ENCODE measurements around the gene OCEL1. TPM values are rescaled to one million over a fixed set of nuclear protein-coding genes. Genes with fewer than 3 reads are reported as not detected.

Gene OCEL1
- total RNA-seq, 1 donor from 2014 or later = 10.4 TPM

DNA sequence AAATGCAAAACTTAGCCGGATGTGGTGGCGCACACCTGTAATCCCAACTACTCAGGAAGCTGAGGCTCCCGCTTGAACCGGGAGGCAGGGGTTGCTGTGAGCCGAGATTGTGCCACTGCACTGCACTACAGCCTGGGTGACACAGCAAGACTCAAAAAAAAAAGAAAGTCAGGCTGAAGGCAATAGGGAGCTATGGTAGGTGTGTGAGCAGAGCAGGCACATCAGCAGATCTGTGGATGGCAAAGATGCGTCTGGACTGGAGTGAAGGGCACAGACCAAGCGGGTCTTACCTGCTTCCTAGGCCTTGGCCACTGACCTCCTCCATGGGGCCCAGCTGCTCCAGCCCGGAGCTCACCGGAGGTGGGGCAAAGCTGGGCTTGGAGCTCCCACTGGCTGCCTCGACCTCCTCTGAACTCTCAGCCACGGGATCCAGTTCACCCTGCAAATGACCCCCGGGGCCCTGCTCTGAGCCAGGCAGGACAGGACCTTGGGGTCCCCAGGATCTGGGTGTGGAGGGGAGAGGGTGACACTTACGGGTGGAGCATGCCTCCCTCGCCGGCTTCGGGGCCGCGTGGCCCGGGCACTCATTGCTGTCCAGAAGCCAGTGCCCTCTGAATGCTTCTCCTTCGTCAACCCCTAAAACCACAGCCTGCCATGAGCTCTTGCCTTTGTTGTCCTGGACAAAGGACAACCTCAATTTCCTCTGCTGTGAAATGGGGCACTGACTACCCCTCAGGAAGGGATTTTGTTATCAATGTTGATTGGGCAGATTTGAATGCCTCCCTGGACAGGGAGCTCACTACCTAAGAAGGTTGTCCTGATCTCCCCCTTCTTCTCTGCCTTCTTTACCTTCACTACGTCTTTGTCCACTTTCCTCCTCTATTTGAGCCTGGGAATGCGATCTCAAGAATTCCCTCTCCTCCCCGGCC is 38.0 kb downstream of the OCEL1 start:
- no peak overlapping the region for H3K27ac Mint-ChIP-seq (ENCODE audit: unreplicated experiment)
- no peak overlapping the region for H3K4me3 Mint-ChIP-seq

GRCh38 chr19:17264641-17264979 is 38.6 kb downstream of the OCEL1 start, which contains the start of gene USHBP1:
USHBP1 (minus strand) TSS chr19:17264745; CDS start chr19:17264299, 446 bp downstream.
- Mint-ChIP-seq H3K4me1 (peaks cover 20% of the 10 kb centered on the region), H3K9me3 (peaks cover 5% of the 10 kb centered on the region), H3K27ac (ENCODE audit: unreplicated experiment) (no peak within 1 kb of the TSS), H3K36me3 (ENCODE audit: low read depth) (no peaks in the 10 kb centered on the region), H3K4me3 (no peak within 1 kb of the TSS), H3K27me3 (ENCODE audit: low read depth) (peaks cover 5% of the 10 kb centered on the region)
- TF ChIP-seq, protein P1, sequence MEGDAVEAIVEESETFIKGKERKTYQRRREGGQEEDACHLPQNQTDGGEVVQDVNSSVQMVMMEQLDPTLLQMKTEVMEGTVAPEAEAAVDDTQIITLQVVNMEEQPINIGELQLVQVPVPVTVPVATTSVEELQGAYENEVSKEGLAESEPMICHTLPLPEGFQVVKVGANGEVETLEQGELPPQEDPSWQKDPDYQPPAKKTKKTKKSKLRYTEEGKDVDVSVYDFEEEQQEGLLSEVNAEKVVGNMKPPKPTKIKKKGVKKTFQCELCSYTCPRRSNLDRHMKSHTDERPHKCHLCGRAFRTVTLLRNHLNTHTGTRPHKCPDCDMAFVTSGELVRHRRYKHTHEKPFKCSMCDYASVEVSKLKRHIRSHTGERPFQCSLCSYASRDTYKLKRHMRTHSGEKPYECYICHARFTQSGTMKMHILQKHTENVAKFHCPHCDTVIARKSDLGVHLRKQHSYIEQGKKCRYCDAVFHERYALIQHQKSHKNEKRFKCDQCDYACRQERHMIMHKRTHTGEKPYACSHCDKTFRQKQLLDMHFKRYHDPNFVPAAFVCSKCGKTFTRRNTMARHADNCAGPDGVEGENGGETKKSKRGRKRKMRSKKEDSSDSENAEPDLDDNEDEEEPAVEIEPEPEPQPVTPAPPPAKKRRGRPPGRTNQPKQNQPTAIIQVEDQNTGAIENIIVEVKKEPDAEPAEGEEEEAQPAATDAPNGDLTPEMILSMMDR (conservative IDR thresholded peaks at IDR 0.05) = no peak
- no peak for DNase-seq (ENCODE audit: low read depth, low spot score)

More for the DNA sequence above, 38.0 kb downstream of the OCEL1 start:
- TF ChIP-seq, protein P1 (conservative IDR thresholded peaks at IDR 0.05) = no peak
- Mint-ChIP-seq H3K36me3 (ENCODE audit: low read depth) (no peaks in the 10 kb centered on the region), H3K27me3 (ENCODE audit: low read depth) (peaks cover 5% of the 10 kb centered on the region), H3K9me3 (peaks cover 5% of the 10 kb centered on the region), H3K4me1 (peaks cover 20% of the 10 kb centered on the region)
- no peak for DNase-seq (ENCODE audit: low read depth, low spot score)

- no peak for DNase-seq (ENCODE audit: low read depth, low spot score)
- H3K4me3 Mint-ChIP-seq = no peak overlapping the region
- H3K9me3 Mint-ChIP-seq = peaks cover 5% of the 10 kb centered on the region
- TF ChIP-seq, protein P1 (conservative IDR thresholded peaks at IDR 0.05) = no peak
- peaks cover 15% of the 10 kb centered on the region for H3K4me1 Mint-ChIP-seq
- peaks cover 2% of the 10 kb centered on the region for H3K27me3 Mint-ChIP-seq (ENCODE audit: low read depth)
- peaks cover 3% of the 10 kb centered on the region for H3K36me3 Mint-ChIP-seq (ENCODE audit: low read depth)
- H3K27ac Mint-ChIP-seq (ENCODE audit: unreplicated experiment) = no peak overlapping the region
These were observed 40.0 kb downstream of the OCEL1 start for GRCh38 chr19:17266026-17266425.

GRCh38 chr19:17266589-17266974 is 40.6 kb downstream of the OCEL1 start:
- Mint-ChIP-seq H3K4me1 (peaks cover 14% of the 10 kb centered on the region), H3K27me3 (ENCODE audit: low read depth) (peaks cover 2% of the 10 kb centered on the region), H3K9me3 (peaks cover 5% of the 10 kb centered on the region), H3K4me3 (peak overlapping the region; percentile 90), H3K27ac (ENCODE audit: unreplicated experiment) (no peak overlapping the region), H3K36me3 (ENCODE audit: low read depth) (peaks cover 3% of the 10 kb centered on the region)
- TF ChIP-seq, protein P1 (conservative IDR thresholded peaks at IDR 0.05) = no peak
- DNase-seq (ENCODE audit: low read depth, low spot score) = no peak

DNA sequence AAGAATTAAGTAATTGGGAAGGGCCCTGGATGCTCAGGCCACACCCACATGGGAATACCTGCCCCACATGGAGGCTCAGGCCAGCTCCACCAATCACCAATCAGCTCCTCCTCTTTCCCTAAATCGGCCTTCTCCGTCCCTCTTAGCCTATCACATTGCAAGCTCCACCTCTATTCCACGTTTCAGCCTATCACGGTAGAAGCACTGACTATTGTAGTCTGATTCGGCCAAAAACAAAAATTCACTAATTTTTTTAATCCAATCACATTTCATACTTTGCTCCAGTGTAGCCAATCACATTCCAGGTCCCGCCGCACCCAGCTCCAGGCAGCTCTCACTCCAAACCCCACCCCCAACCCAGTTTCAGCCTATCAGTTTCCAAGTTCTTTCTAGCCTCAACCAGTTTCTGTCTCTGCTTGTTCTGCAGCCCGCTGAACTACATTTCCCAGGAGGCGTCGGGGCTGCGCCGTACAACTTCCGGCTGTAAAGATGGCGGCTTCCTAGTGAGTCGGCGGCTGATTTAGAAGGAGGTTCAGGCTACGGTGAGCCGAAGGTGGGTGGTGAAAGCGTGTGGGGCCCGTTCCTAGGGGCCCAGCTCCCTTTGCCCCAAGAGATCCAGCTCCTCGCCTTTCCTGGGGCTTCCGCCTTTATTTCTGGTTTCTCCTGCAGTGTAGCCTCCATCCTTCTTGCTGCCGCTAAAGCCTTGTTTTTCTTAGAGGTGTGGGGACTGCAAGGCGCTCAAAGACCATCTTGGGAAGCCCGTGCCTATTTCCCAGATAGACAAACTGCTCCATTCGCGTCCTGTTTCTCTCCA is 41.2 kb downstream of the OCEL1 start, which contains the start of gene BABAM1:
BABAM1 (plus strand) TSS at position 469 of the 814 bp plus-strand sequence. CDS start 1,364 bp downstream, outside the sequence.
- Mint-ChIP-seq H3K4me3 (peak within 1 kb of the TSS; percentile 90), H3K27me3 (ENCODE audit: low read depth) (peaks cover 2% of the 10 kb centered on the region), H3K36me3 (ENCODE audit: low read depth) (peaks cover 3% of the 10 kb centered on the region), H3K4me1 (peaks cover 14% of the 10 kb centered on the region), H3K27ac (ENCODE audit: unreplicated experiment) (peak within 1 kb of the TSS; percentile 10), H3K9me3 (peaks cover 5% of the 10 kb centered on the region)
- DNase-seq (ENCODE audit: low read depth, low spot score) = peak; percentile 84
- TF ChIP-seq, protein P1 (conservative IDR thresholded peaks at IDR 0.05) = no peak

Data from neural crest cell (in vitro differentiated cells).